Bronchial epithelial cell (primary cell): ENCODE measurements around the gene TMEM176A. TPM values are rescaled to one million over a fixed set of nuclear protein-coding genes. Genes with fewer than 3 reads are reported as not detected.
"Not testable (repeated sequence)": the region's sequence is repeated elsewhere in the genome, so short reads cannot be mapped to it uniquely, and the experiment has no call there.

Experiments used
- DNase-seq: peaks from one replicate; pipeline ENCODE4 v3.0.0-alpha.2; 2010; ENCODE audit warnings: low read depth
- FAIRE-seq: peaks from 2 replicates; lab custom pipeline; 2011; peaks lifted over from hg19 to GRCh38; lab: Jason Lieb, UNC
- H3K27me3 ChIP-seq: 2 replicates; pipeline ENCODE4 v1.5.1; 2011; ENCODE audit warnings: low read length; ENCODE audit not compliant: control insufficient read depth, insufficient read depth
- H3K36me3 ChIP-seq: 2 replicates; pipeline ENCODE4 v1.5.1; 2011; ENCODE audit warnings: low read length; ENCODE audit not compliant: control insufficient read depth, insufficient read depth
- H3K4me3 ChIP-seq: 2 replicates; pipeline ENCODE4 v1.5.1; 2011; ENCODE audit warnings: mild to moderate bottlenecking, low read depth, low read length, control low read depth
- CTCF ChIP-seq: IDR thresholded peaks from 2 replicates; pipeline ENCODE4 v1.5.1; 2011; ENCODE audit warnings: mild to moderate bottlenecking, moderate library complexity, low read length, control low read depth, inconsistent platforms; ENCODE audit not compliant: insufficient read depth, severe bottlenecking
- total RNA-seq: library from RNA; depleted of rRNA; stranded (reverse); fragments of >200 nt; gene quantifications from 2 replicates; pipeline ENCODE4 v1.2.1, GENCODE V29; 2014

TMEM176A gene
- total RNA-seq, 1 donor from 2014 or later, result 0.79 TPM

GRCh38 chr7:150755473-150756099 is 45.0 kb upstream of the TMEM176A start:
- Histone ChIP-seq H3K36me3 (no peaks in the 10 kb centered on the region), H3K27me3 (no peaks in the 10 kb centered on the region), H3K4me3 (no peak overlapping the region)
- FAIRE-seq, result no peak
- DNase-seq, result no peak
- no peak for TF ChIP-seq CTCF

DNA sequence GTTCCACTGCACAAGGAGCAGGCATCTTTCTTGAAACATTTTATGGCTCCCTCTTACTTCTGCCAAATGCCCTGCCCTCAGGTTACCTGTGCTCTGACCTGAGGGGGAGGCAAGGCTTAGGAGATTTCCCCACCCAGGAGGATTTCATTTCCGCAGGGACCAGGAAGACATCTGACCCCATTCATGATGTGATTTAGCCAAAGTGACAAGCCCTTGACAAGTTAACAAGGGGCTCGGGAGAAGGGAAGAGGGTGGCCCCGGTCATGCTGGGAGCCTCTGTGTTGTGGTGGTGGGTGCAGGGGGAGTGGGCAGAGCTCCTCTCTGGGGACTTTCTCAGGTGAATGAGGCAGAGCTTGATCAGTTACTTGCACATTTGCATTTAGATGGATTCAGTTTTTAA is 44.4 kb upstream of the TMEM176A start:
- no peak overlapping the region for H3K4me3 ChIP-seq
- no peak for TF ChIP-seq CTCF
- no peak for FAIRE-seq

DNA sequence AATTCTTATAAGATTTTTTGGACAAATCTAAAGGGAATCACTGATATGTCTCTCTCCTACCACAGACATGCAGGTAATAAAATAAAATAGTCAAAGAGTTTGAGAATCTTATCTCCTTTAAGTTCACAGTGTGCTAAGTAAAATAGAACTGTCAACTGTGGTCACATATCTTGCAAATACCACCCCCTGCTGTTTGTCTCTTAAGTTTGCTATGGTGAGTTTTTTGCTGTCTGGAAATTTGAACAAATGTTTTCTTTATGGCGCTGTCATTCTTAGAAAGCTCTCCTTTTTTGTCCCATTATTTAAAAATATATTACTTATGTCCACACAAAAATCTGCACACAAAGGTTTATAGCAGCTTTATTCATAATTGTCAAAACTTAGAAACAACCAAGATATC is 43.7 kb upstream of the TMEM176A start:
- H3K36me3 ChIP-seq, result no peaks in the 10 kb centered on the region
- FAIRE-seq, result no peak

More for the DNA sequence above, 44.4 kb upstream of the TMEM176A start:
- no peaks in the 10 kb centered on the region for H3K27me3 ChIP-seq
- H3K36me3 ChIP-seq, result no peaks in the 10 kb centered on the region
- DNase-seq, result no peak

DNA sequence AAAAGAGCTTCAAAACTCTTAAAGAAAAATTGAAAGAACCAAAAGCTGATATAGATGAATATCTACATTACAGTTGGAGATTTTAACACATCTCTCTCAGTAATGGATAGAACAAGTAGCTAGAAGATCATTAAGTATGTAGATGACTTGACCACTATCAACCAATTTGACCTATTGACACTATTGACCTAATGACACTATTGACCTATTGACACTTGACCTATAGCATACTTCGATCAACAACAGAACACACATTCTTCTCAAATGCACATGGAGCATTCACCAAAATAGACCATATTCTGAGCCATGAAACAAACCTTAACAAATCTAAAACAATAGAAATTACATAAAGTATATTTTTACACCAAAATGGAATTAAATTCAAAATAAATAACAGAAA is 41.1 kb upstream of the TMEM176A start:
- DNase-seq, result no peak
- no peak for FAIRE-seq
- Histone ChIP-seq H3K27me3 (no peaks in the 10 kb centered on the region), H3K4me3 (no peak overlapping the region), H3K36me3 (no peaks in the 10 kb centered on the region)
- TF ChIP-seq CTCF, result no peak

More for the DNA sequence above, 43.7 kb upstream of the TMEM176A start:
- peak; percentile 36 for DNase-seq
- H3K27me3 ChIP-seq, result no peaks in the 10 kb centered on the region
- TF ChIP-seq CTCF, result peak; percentile 21
- no peak overlapping the region for H3K4me3 ChIP-seq

GRCh38 chr7:150766334-150766709 is 34.2 kb upstream of the TMEM176A start:
- FAIRE-seq (no peak), DNase-seq (no peak)
- no peak overlapping the region for H3K4me3 ChIP-seq
- no peaks in the 10 kb centered on the region for H3K27me3 ChIP-seq
- H3K36me3 ChIP-seq, result no peaks in the 10 kb centered on the region
- no peak for TF ChIP-seq CTCF

DNA sequence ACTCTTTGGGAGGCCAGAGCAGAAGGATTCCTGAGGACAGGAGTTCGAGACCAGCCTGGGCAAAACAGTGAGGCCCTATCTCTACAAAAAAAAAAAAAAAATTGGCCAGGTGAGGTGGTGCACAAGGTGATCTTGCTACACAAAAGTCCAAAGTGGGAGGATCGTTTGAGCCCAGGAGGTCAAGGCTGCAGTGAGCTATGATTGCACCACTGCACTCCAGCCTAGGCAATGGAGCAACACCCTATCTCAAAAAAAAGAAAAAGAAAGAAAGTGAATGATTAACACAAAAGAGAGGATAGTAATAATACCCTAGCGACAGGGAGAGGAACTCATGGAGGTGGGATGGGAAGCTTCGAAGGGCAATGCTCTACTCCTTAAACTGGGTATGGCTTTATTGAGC is 30.8 kb upstream of the TMEM176A start:
- Histone ChIP-seq H3K4me3 (no peak overlapping the region), H3K36me3 (no peaks in the 10 kb centered on the region), H3K27me3 (no peaks in the 10 kb centered on the region)
- FAIRE-seq (no peak), DNase-seq (no peak)
- TF ChIP-seq CTCF, result no peak

DNA sequence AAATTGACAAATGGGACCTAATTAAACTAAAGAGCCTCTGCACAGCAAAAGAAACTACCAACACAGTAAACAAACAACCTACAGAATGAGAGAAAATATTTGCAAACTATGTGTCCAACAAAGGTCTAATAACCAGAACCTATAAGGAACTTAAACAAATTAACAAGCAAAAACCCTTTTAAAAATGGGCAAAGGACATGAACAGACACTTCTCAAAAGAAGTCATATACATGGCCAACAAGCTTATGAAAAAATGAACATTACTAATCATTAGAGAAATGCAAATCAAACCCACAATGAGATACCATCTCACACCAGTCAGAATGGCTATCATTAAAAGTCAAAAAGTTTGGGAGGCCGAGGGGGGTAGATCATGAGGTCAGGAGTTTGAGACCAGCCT is 26.4 kb upstream of the TMEM176A start:
- H3K27me3 ChIP-seq, DNase-seq, H3K4me3 ChIP-seq, FAIRE-seq, H3K36me3 ChIP-seq: not testable (repeated sequence)
